ENCODE data around the gene KIF3A. TPM values are rescaled to one million over a fixed set of nuclear protein-coding genes. Genes with fewer than 3 reads are reported as not detected.

KIF3A gene
- polyA plus RNA-seq, 4 donors = 0.54 to 4.7 (median 2.7) TPM

GRCh38 chr5:132684491-132684890, 52.9 kb downstream of the KIF3A start:
- H3K9me3 ChIP-seq (ENCODE audit: control insufficient read depth in 2 of 2, insufficient read depth in 1 of 2, low read depth in 1 of 2, low read length in 1 of 2) = no peaks in the 10 kb centered on the region
- no peaks in the 10 kb centered on the region for H3K36me3 ChIP-seq (ENCODE audit: control insufficient read depth in 3 of 3, insufficient read depth in 2 of 3, low read depth in 1 of 3, low read length in 3 of 3)
- FAIRE-seq (no peak), DNase-seq (no peak)
- H3K27ac ChIP-seq (ENCODE audit: low read depth in 1 of 3, low read length in 2 of 3) = no peak overlapping the region
- H3K4me1 ChIP-seq (ENCODE audit: control insufficient read depth in 3 of 3, insufficient read depth in 2 of 3, low read depth in 1 of 3, low read length in 2 of 3) = peaks cover 0 to 4% (median 0%) of the 10 kb centered on the region in 3 donors
- H3K27me3 ChIP-seq (ENCODE audit: control insufficient read depth in 3 of 3, insufficient read depth in 3 of 3, low read length in 3 of 3) = no peaks in the 10 kb centered on the region
- H3K4me3 ChIP-seq (ENCODE audit: low read depth in 1 of 3, low read length in 3 of 3) = no peak overlapping the region
- 87 to 90% (median 87%) methylated on average over 6 of the region's 6 CpGs for WGBS, 3 donors

- no peaks in the 10 kb centered on the region for H3K27me3 ChIP-seq (ENCODE audit: control insufficient read depth in 3 of 3, insufficient read depth in 3 of 3, low read length in 3 of 3)
- FAIRE-seq = no peak
Observed at GRCh38 chr5:132681983-132682382, 55.4 kb downstream of the KIF3A start.

GRCh38 chr5:132681476-132681831, 55.9 kb downstream of the KIF3A start:
- Histone ChIP-seq H3K36me3 (ENCODE audit: control insufficient read depth in 3 of 3, insufficient read depth in 2 of 3, low read depth in 1 of 3, low read length in 3 of 3) (no peaks in the 10 kb centered on the region), H3K27ac (ENCODE audit: low read depth in 1 of 3, low read length in 2 of 3) (no peak overlapping the region), H3K27me3 (ENCODE audit: control insufficient read depth in 3 of 3, insufficient read depth in 3 of 3, low read length in 3 of 3) (no peaks in the 10 kb centered on the region), H3K9me3 (ENCODE audit: control insufficient read depth in 2 of 2, insufficient read depth in 1 of 2, low read depth in 1 of 2, low read length in 1 of 2) (no peaks in the 10 kb centered on the region), H3K4me1 (ENCODE audit: control insufficient read depth in 3 of 3, insufficient read depth in 2 of 3, low read depth in 1 of 3, low read length in 2 of 3) (peaks cover 0 to 5% (median 0%) of the 10 kb centered on the region in 3 donors), H3K4me3 (ENCODE audit: low read depth in 1 of 3, low read length in 3 of 3) (no peak overlapping the region)
- WGBS, 3 donors = 72 to 87% (median 85%) methylated on average over 2 of the region's 2 CpGs
- FAIRE-seq (no peak), DNase-seq (no peak)

More at GRCh38 chr5:132681983-132682382, 55.4 kb downstream of the KIF3A start:
- Histone ChIP-seq H3K36me3 (ENCODE audit: control insufficient read depth in 3 of 3, insufficient read depth in 2 of 3, low read depth in 1 of 3, low read length in 3 of 3) (no peaks in the 10 kb centered on the region), H3K4me3 (ENCODE audit: low read depth in 1 of 3, low read length in 3 of 3) (no peak overlapping the region), H3K9me3 (ENCODE audit: control insufficient read depth in 2 of 2, insufficient read depth in 1 of 2, low read depth in 1 of 2, low read length in 1 of 2) (no peaks in the 10 kb centered on the region), H3K4me1 (ENCODE audit: control insufficient read depth in 3 of 3, insufficient read depth in 2 of 3, low read depth in 1 of 3, low read length in 2 of 3) (peaks cover 0 to 1% (median 0%) of the 10 kb centered on the region in 3 donors), H3K27ac (ENCODE audit: low read depth in 1 of 3, low read length in 2 of 3) (no peak overlapping the region)
- no peak for DNase-seq
- 81 to 95% (median 93%) methylated on average over 4 of the region's 4 CpGs for WGBS, 3 donors

GRCh38 chr5:132680780-132681475, 56.4 kb downstream of the KIF3A start:
- 82 to 96% (median 96%) methylated on average over 8 of the region's 8 CpGs for WGBS, 3 donors
- no peak for DNase-seq
- Histone ChIP-seq H3K27me3 (ENCODE audit: control insufficient read depth in 3 of 3, insufficient read depth in 3 of 3, low read length in 3 of 3) (no peaks in the 10 kb centered on the region), H3K27ac (ENCODE audit: low read depth in 1 of 3, low read length in 2 of 3) (no peak overlapping the region), H3K36me3 (ENCODE audit: control insufficient read depth in 3 of 3, insufficient read depth in 2 of 3, low read depth in 1 of 3, low read length in 3 of 3) (no peaks in the 10 kb centered on the region), H3K4me1 (ENCODE audit: control insufficient read depth in 3 of 3, insufficient read depth in 2 of 3, low read depth in 1 of 3, low read length in 2 of 3) (peaks cover 0 to 5% (median 0%) of the 10 kb centered on the region in 3 donors), H3K4me3 (ENCODE audit: low read depth in 1 of 3, low read length in 3 of 3) (no peak overlapping the region), H3K9me3 (ENCODE audit: control insufficient read depth in 2 of 2, insufficient read depth in 1 of 2, low read depth in 1 of 2, low read length in 1 of 2) (no peaks in the 10 kb centered on the region)
- no peak for FAIRE-seq

- H3K27me3 ChIP-seq (ENCODE audit: control insufficient read depth in 3 of 3, insufficient read depth in 3 of 3, low read length in 3 of 3) = no peaks in the 10 kb centered on the region
- no peak overlapping the region for H3K27ac ChIP-seq (ENCODE audit: low read depth in 1 of 3, low read length in 2 of 3)
- DNase-seq (no peak), FAIRE-seq (no peak)
- no peaks in the 10 kb centered on the region for H3K36me3 ChIP-seq (ENCODE audit: control insufficient read depth in 3 of 3, insufficient read depth in 2 of 3, low read depth in 1 of 3, low read length in 3 of 3)
- H3K4me1 ChIP-seq (ENCODE audit: control insufficient read depth in 3 of 3, insufficient read depth in 2 of 3, low read depth in 1 of 3, low read length in 2 of 3) = peaks cover 0 to 5% (median 0%) of the 10 kb centered on the region in 3 donors
- no peak overlapping the region for H3K4me3 ChIP-seq (ENCODE audit: low read depth in 1 of 3, low read length in 3 of 3)
- H3K9me3 ChIP-seq (ENCODE audit: control insufficient read depth in 2 of 2, insufficient read depth in 1 of 2, low read depth in 1 of 2, low read length in 1 of 2) = no peaks in the 10 kb centered on the region
- WGBS, 3 donors = 94 to 97% (median 96%) methylated on average over 15 of the region's 15 CpGs
Observed at GRCh38 chr5:132679717-132680380, 57.5 kb downstream of the KIF3A start.

GRCh38 chr5:132679166-132679565, 58.2 kb downstream of the KIF3A start:
- no peaks in the 10 kb centered on the region for H3K9me3 ChIP-seq (ENCODE audit: control insufficient read depth in 2 of 2, insufficient read depth in 1 of 2, low read depth in 1 of 2, low read length in 1 of 2)
- DNase-seq = no peak
- H3K36me3 ChIP-seq (ENCODE audit: control insufficient read depth in 3 of 3, insufficient read depth in 2 of 3, low read depth in 1 of 3, low read length in 3 of 3) = no peaks in the 10 kb centered on the region
- no peak for FAIRE-seq
- no peak overlapping the region for H3K27ac ChIP-seq (ENCODE audit: low read depth in 1 of 3, low read length in 2 of 3)
- peaks cover 0 to 5% (median 0%) of the 10 kb centered on the region in 3 donors for H3K4me1 ChIP-seq (ENCODE audit: control insufficient read depth in 3 of 3, insufficient read depth in 2 of 3, low read depth in 1 of 3, low read length in 2 of 3)
- WGBS, 3 donors = 92 to 96% (median 94%) methylated on average over 7 of the region's 7 CpGs
- H3K27me3 ChIP-seq (ENCODE audit: control insufficient read depth in 3 of 3, insufficient read depth in 3 of 3, low read length in 3 of 3) = no peaks in the 10 kb centered on the region
- no peak overlapping the region for H3K4me3 ChIP-seq (ENCODE audit: low read depth in 1 of 3, low read length in 3 of 3)

GRCh38 chr5:132678735-132679134, 58.6 kb downstream of the KIF3A start:
- H3K9me3 ChIP-seq (ENCODE audit: control insufficient read depth in 2 of 2, insufficient read depth in 1 of 2, low read depth in 1 of 2, low read length in 1 of 2) = no peaks in the 10 kb centered on the region
- H3K4me3 ChIP-seq (ENCODE audit: low read depth in 1 of 3, low read length in 3 of 3) = no peak overlapping the region
- FAIRE-seq (no peak), DNase-seq (no peak)
- H3K36me3 ChIP-seq (ENCODE audit: control insufficient read depth in 3 of 3, insufficient read depth in 2 of 3, low read depth in 1 of 3, low read length in 3 of 3) = no peaks in the 10 kb centered on the region
- H3K27ac ChIP-seq (ENCODE audit: low read depth in 1 of 3, low read length in 2 of 3) = no peak overlapping the region
- peaks cover 0 to 5% (median 0%) of the 10 kb centered on the region in 3 donors for H3K4me1 ChIP-seq (ENCODE audit: control insufficient read depth in 3 of 3, insufficient read depth in 2 of 3, low read depth in 1 of 3, low read length in 2 of 3)
- no peaks in the 10 kb centered on the region for H3K27me3 ChIP-seq (ENCODE audit: control insufficient read depth in 3 of 3, insufficient read depth in 3 of 3, low read length in 3 of 3)
- 91 to 100% (median 98%) methylated on average over 1 of the region's 1 CpG for WGBS, 3 donors

GRCh38 chr5:132677682-132678400, 59.5 kb downstream of the KIF3A start:
- Histone ChIP-seq H3K4me1 (ENCODE audit: control insufficient read depth in 3 of 3, insufficient read depth in 2 of 3, low read depth in 1 of 3, low read length in 2 of 3) (peaks cover 0 to 12% (median 0%) of the 10 kb centered on the region in 3 donors), H3K27ac (ENCODE audit: low read depth in 1 of 3, low read length in 2 of 3) (no peak overlapping the region), H3K4me3 (ENCODE audit: low read depth in 1 of 3, low read length in 3 of 3) (no peak overlapping the region), H3K27me3 (ENCODE audit: control insufficient read depth in 3 of 3, insufficient read depth in 3 of 3, low read length in 3 of 3) (no peaks in the 10 kb centered on the region), H3K36me3 (ENCODE audit: control insufficient read depth in 3 of 3, insufficient read depth in 2 of 3, low read depth in 1 of 3, low read length in 3 of 3) (no peaks in the 10 kb centered on the region), H3K9me3 (ENCODE audit: control insufficient read depth in 2 of 2, insufficient read depth in 1 of 2, low read depth in 1 of 2, low read length in 1 of 2) (no peaks in the 10 kb centered on the region)
- DNase-seq = no peak
- no peak for FAIRE-seq
- WGBS, 3 donors = 88 to 93% (median 90%) methylated on average over 15 of the region's 15 CpGs
